Upper lobe of right lung (tissue), 1 donor: ENCODE measurements around the gene HDAC4. TPM values are rescaled to one million over a fixed set of nuclear protein-coding genes. Genes with fewer than 3 reads are reported as not detected.
A peak's percentile ranks its signal among the peaks of the same experiment; 100 is the strongest.

ENCODE experiments used
- ATAC-seq: fragments of 200-7000 bp; cut with Tn5 transposase; one replicate; pipeline ENCODE4 v1.9.1; 2020; ENCODE audit warnings: mild to moderate bottlenecking, moderate library complexity
- DNase-seq: peaks from one replicate; pipeline ENCODE4 v3.0.0-alpha.2; 2020
- H3K27ac ChIP-seq: fragments of 200-600 bp; one replicate; pipeline ENCODE4 v1.8.0; 2022
- H3K27me3 ChIP-seq: fragments of 200-600 bp; one replicate; pipeline ENCODE4 v1.8.0; 2022; ENCODE audit warnings: mild to moderate bottlenecking
- H3K36me3 ChIP-seq: fragments of 200-600 bp; one replicate; pipeline ENCODE4 v1.8.0; 2022
- H3K4me1 ChIP-seq: fragments of 200-600 bp; one replicate; pipeline ENCODE4 v1.8.0; 2022
- H3K4me3 ChIP-seq: fragments of 200-600 bp; one replicate; pipeline ENCODE4 v1.8.0; 2022; ENCODE audit warnings: mild to moderate bottlenecking
- H3K9me3 ChIP-seq: fragments of 200-600 bp; one replicate; pipeline ENCODE4 v1.8.0; 2022
- CTCF ChIP-seq: fragments of 200-600 bp; IDR thresholded peaks from one replicate; pipeline ENCODE4 v1.8.0; 2022; ENCODE audit warnings: antibody characterized with exemption
- intact Hi-C: fragments of 100-400 bp; cut with DNase I; formaldehyde crosslinking; loops from one replicate; pipeline ENCODE4 v1.11.0; 2022
- total RNA-seq: library from RNA; stranded (reverse); fragmentation: NEBNext Ultra II Directional; extraction: Animal tissue kit (Norgen Biotek cat#: 25700); gene quantifications from one replicate; pipeline ENCODE4 v1.2.1, GENCODE V29; 2021
- donor health status: DM: no; HTN: yes; CAD: no; lungs with severe emphysema.

Gene HDAC4
- total RNA-seq, 1 donor from 2014 or later, result 44.1 TPM

GRCh38 chr2:239329972-239330572 lies 70.7 kb downstream of the HDAC4 start:
- Histone ChIP-seq H3K27me3 (no peaks in the 10 kb centered on the region), H3K27ac (no peak overlapping the region), H3K9me3 (no peaks in the 10 kb centered on the region), H3K36me3 (no peaks in the 10 kb centered on the region), H3K4me1 (peaks cover 13% of the 10 kb centered on the region), H3K4me3 (no peak overlapping the region)
- no peak for TF ChIP-seq CTCF
- no peak for ATAC-seq
- intact Hi-C loops, result no loop called here
- no peak for DNase-seq

- H3K4me1 ChIP-seq, result peaks cover 13% of the 10 kb centered on the region
- no peaks in the 10 kb centered on the region for H3K9me3 ChIP-seq
- ATAC-seq (no peak), DNase-seq (no peak)
- TF ChIP-seq CTCF, result no peak
- no peaks in the 10 kb centered on the region for H3K36me3 ChIP-seq
- intact Hi-C loops, result no loop called here
- H3K4me3 ChIP-seq, result no peak overlapping the region
- H3K27me3 ChIP-seq, result no peaks in the 10 kb centered on the region
- no peak overlapping the region for H3K27ac ChIP-seq
These were observed 71.4 kb downstream of the HDAC4 start for GRCh38 chr2:239329284-239329971.

- intact Hi-C loops, result no loop called here
- peaks cover 13% of the 10 kb centered on the region for H3K4me1 ChIP-seq
- H3K4me3 ChIP-seq, result no peak overlapping the region
- peak overlapping the region; percentile 18 for H3K27ac ChIP-seq
- DNase-seq (no peak), ATAC-seq (peak; percentile 47)
- no peak for TF ChIP-seq CTCF
- no peaks in the 10 kb centered on the region for H3K27me3 ChIP-seq
- H3K36me3 ChIP-seq, result no peaks in the 10 kb centered on the region
- no peaks in the 10 kb centered on the region for H3K9me3 ChIP-seq
These were observed 72.2 kb downstream of the HDAC4 start for GRCh38 chr2:239328351-239329191.

GRCh38 chr2:239327536-239328350 lies 73.1 kb downstream of the HDAC4 start:
- TF ChIP-seq CTCF, result no peak
- H3K9me3 ChIP-seq, result no peaks in the 10 kb centered on the region
- intact Hi-C loops, result no loop called here
- no peaks in the 10 kb centered on the region for H3K36me3 ChIP-seq
- no peak overlapping the region for H3K4me3 ChIP-seq
- peaks cover 17% of the 10 kb centered on the region for H3K4me1 ChIP-seq
- H3K27ac ChIP-seq, result peak overlapping the region; percentile 18
- no peak for ATAC-seq
- no peaks in the 10 kb centered on the region for H3K27me3 ChIP-seq
- no peak for DNase-seq

GRCh38 chr2:239326831-239327535 lies 73.8 kb downstream of the HDAC4 start:
- Histone ChIP-seq H3K9me3 (no peaks in the 10 kb centered on the region), H3K36me3 (no peaks in the 10 kb centered on the region), H3K27ac (no peak overlapping the region), H3K4me1 (peaks cover 17% of the 10 kb centered on the region), H3K4me3 (no peak overlapping the region), H3K27me3 (no peaks in the 10 kb centered on the region)
- ATAC-seq (no peak), DNase-seq (peak; percentile 39)
- no peak for TF ChIP-seq CTCF
- intact Hi-C loops, result no loop called here
